NB4 (cell line): Measurements from ENCODE around the gene STARD3NL.

Experiments
- CTCF ChIP-seq: IDR thresholded peaks from one replicate; pipeline ENCODE4 v1.5.1; 2012; ENCODE audit warnings: low read depth, low read length
- MAX ChIP-seq: IDR thresholded peaks from 2 replicates; pipeline ENCODE4 v1.6.1; 2011; ENCODE audit warnings: low read depth, low read length

GRCh38 chr7:38153515-38153914 lies 24.5 kb upstream of the STARD3NL start:
- TF ChIP-seq CTCF (no peak), MAX (no peak)
